ENCODE results near the gene LACC1.

DNA sequence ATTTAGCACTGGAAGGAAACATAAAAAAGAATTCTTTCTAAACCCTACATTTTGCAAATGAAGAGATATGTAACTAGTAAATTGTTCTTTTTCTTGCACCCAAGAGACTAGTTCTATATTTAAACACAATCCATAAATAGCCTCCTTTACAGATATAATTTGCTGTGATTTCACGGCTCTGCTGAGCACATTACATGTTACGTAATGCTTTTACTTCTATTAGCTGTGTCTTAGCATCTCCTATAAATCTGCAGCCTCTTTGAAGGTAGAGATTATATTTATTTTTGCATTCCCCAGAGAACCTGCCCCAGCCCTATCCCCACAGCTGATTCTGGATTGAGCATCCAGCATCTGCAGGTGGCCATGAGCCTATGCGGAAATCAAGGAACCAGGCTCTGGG, 32.2 kb downstream of the LACC1 start:
- TF ChIP-seq, protein P1, sequence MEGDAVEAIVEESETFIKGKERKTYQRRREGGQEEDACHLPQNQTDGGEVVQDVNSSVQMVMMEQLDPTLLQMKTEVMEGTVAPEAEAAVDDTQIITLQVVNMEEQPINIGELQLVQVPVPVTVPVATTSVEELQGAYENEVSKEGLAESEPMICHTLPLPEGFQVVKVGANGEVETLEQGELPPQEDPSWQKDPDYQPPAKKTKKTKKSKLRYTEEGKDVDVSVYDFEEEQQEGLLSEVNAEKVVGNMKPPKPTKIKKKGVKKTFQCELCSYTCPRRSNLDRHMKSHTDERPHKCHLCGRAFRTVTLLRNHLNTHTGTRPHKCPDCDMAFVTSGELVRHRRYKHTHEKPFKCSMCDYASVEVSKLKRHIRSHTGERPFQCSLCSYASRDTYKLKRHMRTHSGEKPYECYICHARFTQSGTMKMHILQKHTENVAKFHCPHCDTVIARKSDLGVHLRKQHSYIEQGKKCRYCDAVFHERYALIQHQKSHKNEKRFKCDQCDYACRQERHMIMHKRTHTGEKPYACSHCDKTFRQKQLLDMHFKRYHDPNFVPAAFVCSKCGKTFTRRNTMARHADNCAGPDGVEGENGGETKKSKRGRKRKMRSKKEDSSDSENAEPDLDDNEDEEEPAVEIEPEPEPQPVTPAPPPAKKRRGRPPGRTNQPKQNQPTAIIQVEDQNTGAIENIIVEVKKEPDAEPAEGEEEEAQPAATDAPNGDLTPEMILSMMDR (IDR thresholded peaks at IDR 0.05 in 8 of 11, conservative IDR thresholded peaks at IDR 0.05 in 3 of 11): no peak
- no peak for TF ChIP-seq POLR2AphosphoS5 (IDR thresholded peaks at IDR 0.05)
